Loucy (cell line): Measurements from ENCODE around the gene LYPLA2.

Source experiments
- CTCF ChIP-seq: fragments of 200-600 bp; sonication (generic); conservative IDR thresholded peaks from 2 replicates; pipeline ENCODE4 v1.5.1; 2014; ENCODE audit warnings: mild to moderate bottlenecking, antibody characterized with exemption, low read length
- EZH2phosphoT487 ChIP-seq: fragments of 200-600 bp; IDR thresholded peaks from 2 replicates; pipeline ENCODE4 v1.6.1; 2018; ENCODE audit warnings: antibody characterized with exemption, mild to moderate bottlenecking, moderate library complexity, borderline replicate concordance

- TF ChIP-seq CTCF (no peak), EZH2phosphoT487 (no peak)
These were observed 31.7 kb upstream of the LYPLA2 start for GRCh38 chr1:23759277-23759676.
